Spleen (tissue), 11 donors: ENCODE data around the gene PTN. TPM values are rescaled to one million over a fixed set of nuclear protein-coding genes. Genes with fewer than 3 reads are reported as not detected.

Experiments used
- DNase-seq: peaks from one replicate; pipeline ENCODE4 v3.0.0-alpha.2; 2020
- H3K27ac ChIP-seq, 8 donors: fragments of 200-600 bp; sonication (generic) in 7 of 8; 1 replicate in 4 of 8; 2 replicates in 4 of 8; pipeline versions ENCODE4 v1.5.0 to v1.8.0; 2016 to 2021; ENCODE audit warnings: inconsistent platforms in 4 of 8, mild to moderate bottlenecking in 4 of 8, moderate library complexity in 1 of 8
- H3K27me3 ChIP-seq, 7 donors: fragments of 200-600 bp; sonication (generic) in 6 of 7; replicated peaks in 1 of 7; 1 replicate in 4 of 7; 2 replicates in 3 of 7; pipeline versions ENCODE4 v1.5.0 to v1.8.0; 2016 to 2021; ENCODE audit warnings: inconsistent platforms in 3 of 7, mild to moderate bottlenecking in 1 of 7
- H3K36me3 ChIP-seq, 6 donors: fragments of 200-600 bp; sonication (generic) in 5 of 6; 1 replicate in 4 of 6; 2 replicates in 2 of 6; pipeline versions ENCODE4 v1.5.0 to v1.8.0; 2016 to 2021; ENCODE audit warnings: inconsistent platforms in 2 of 6
- H3K4me1 ChIP-seq, 6 donors: fragments of 200-600 bp; sonication (generic) in 5 of 6; 1 replicate in 3 of 6; 2 replicates in 3 of 6; pipeline versions ENCODE4 v1.5.0 to v1.8.0; 2016 to 2021; ENCODE audit warnings: inconsistent platforms in 3 of 6
- H3K4me3 ChIP-seq, 8 donors: fragments of 200-600 bp; sonication (generic) in 7 of 8; 1 replicate in 4 of 8; 2 replicates in 4 of 8; pipeline versions ENCODE4 v1.5.0 to v1.8.0; 2016 to 2021; ENCODE audit warnings: inconsistent platforms in 4 of 8, mild to moderate bottlenecking in 4 of 8, moderate library complexity in 2 of 8
- H3K9me3 ChIP-seq, 8 donors: fragments of 200-600 bp; sonication (generic) in 7 of 8; 1 replicate in 4 of 8; 2 replicates in 4 of 8; pipeline versions ENCODE4 v1.5.0 to v1.8.0; 2016 to 2021; ENCODE audit warnings: inconsistent platforms in 4 of 8
- CTCF ChIP-seq, 11 experiments: fragments of 200-600 bp in 7 of 11; fragments of 450-650 bp in 4 of 11; sonication (generic) in 4 of 11; IDR thresholded peaks in 8 of 11; conservative IDR thresholded peaks in 3 of 11; 1 replicate in 7 of 11; 2 replicates in 4 of 11; pipeline versions ENCODE4 v1.4.0 to v1.8.0; 2016 to 2021; ENCODE audit warnings: antibody characterized with exemption in 11 of 11, inconsistent platforms in 4 of 11, mild to moderate bottlenecking in 1 of 11
- POLR2A ChIP-seq, 3 donors: fragments of 450-650 bp; IDR thresholded peaks; one replicate each; pipeline ENCODE4 v1.5.1; 2017; ENCODE audit warnings: antibody characterized with exemption in 3 of 3, mild to moderate bottlenecking in 1 of 3
- POLR2AphosphoS5 ChIP-seq, 3 donors: sonication (generic); formaldehyde crosslinking; IDR thresholded peaks; one replicate each; pipeline ENCODE4 v1.5.1; 2017; ENCODE audit warnings: antibody characterized with exemption in 3 of 3
- WGBS, 5 donors: extraction: QIAGEN DNeasy Blood & Tissue Kit in 3 of 5; methylation state at CpG; one replicate each; pipeline versions ENCODE4 v1.1.5 to v1.1.7; 2013 to 2018; 5-methylcytosine and 5-hydroxymethylcytosine counted together
- intact Hi-C: fragments of 100-400 bp; cut with DNase I; formaldehyde crosslinking; loops from one replicate; pipeline ENCODE4 v1.15.0; 2023; ENCODE audit warnings: low total_unique reads
- polyA plus RNA-seq, 3 donors: library from polyadenylated mRNA; stranded (reverse); fragments of 200-250 nt; gene quantifications; one replicate each; pipeline ENCODE4 v1.2.1, GENCODE V29; 2013
- total RNA-seq, 7 donors: library from RNA; depleted of rRNA in 3 of 7; stranded (reverse); fragments of >200 nt in 3 of 7; fragmentation: NEBNext Ultra II Directional in 4 of 7; extraction: Animal tissue kit (Norgen Biotek cat#: 25700) in 4 of 7; gene quantifications; one replicate each; pipeline versions ENCODE4 v1.1.0 to v1.2.1, GENCODE V29; 2016 to 2021
- donor health status: healthy with polysubstance abuse.
- donor health status: DM: no; HTN: no; CAD: no; lungs with moderate emphysema.
- donor health status: DM: no; HTN: no; CAD: no.
- donor health status: Bipolar disorder and iron deficiency.
- donor health status: healthy.
- donor health status: DM: no; HTN: no; CAD: no.
- donor health status: DM: yes; HTN: yes; CAD: no.

The PTN gene
- total and polyA plus RNA-seq, 10 donors, result 2.1 to 21.1 (median 6.2) TPM

GRCh38 chr7:137328373-137329120 lies 15.0 kb downstream of the PTN start:
- H3K4me3 ChIP-seq, result no peak overlapping the region
- peaks cover 0 to 10% (median 0%) of the 10 kb centered on the region in 8 donors for H3K9me3 ChIP-seq
- no peak for TF ChIP-seq POLR2A (IDR thresholded peaks at IDR 0.05)
- TF ChIP-seq POLR2AphosphoS5 (IDR thresholded peaks at IDR 0.05), result no peak
- no peak for TF ChIP-seq CTCF (IDR thresholded peaks at IDR 0.05 in 8 of 11, conservative IDR thresholded peaks at IDR 0.05 in 3 of 11)
- no peaks in the 10 kb centered on the region for H3K4me1 ChIP-seq
- intact Hi-C loops, result no loop called here
- no peaks in the 10 kb centered on the region for H3K36me3 ChIP-seq
- H3K27ac ChIP-seq, result no peak overlapping the region
- no peaks in the 10 kb centered on the region for H3K27me3 ChIP-seq
- DNase-seq, result no peak
- WGBS, 5 donors, result 46 to 71% (median 51%) methylated on average over 5 of the region's 5 CpGs

GRCh38 chr7:137325927-137326326 lies 17.6 kb downstream of the PTN start:
- TF ChIP-seq POLR2AphosphoS5 (IDR thresholded peaks at IDR 0.05) (no peak), CTCF (IDR thresholded peaks at IDR 0.05 in 8 of 11, conservative IDR thresholded peaks at IDR 0.05 in 3 of 11) (no peak), POLR2A (IDR thresholded peaks at IDR 0.05) (no peak)
- Histone ChIP-seq H3K4me1 (no peaks in the 10 kb centered on the region), H3K9me3 (peaks cover 0 to 18% (median 4%) of the 10 kb centered on the region in 8 donors), H3K4me3 (no peak overlapping the region), H3K36me3 (no peaks in the 10 kb centered on the region), H3K27me3 (no peaks in the 10 kb centered on the region), H3K27ac (no peak overlapping the region)
- 51 to 63% (median 54%) methylated on average over 2 of the region's 2 CpGs for WGBS, 5 donors
- DNase-seq, result no peak
- intact Hi-C loops, result no loop called here

- H3K4me1 ChIP-seq, result no peaks in the 10 kb centered on the region
- H3K36me3 ChIP-seq, result no peaks in the 10 kb centered on the region
- H3K27me3 ChIP-seq, result no peaks in the 10 kb centered on the region
- no peak for DNase-seq
- intact Hi-C loops, result no loop called here
- H3K9me3 ChIP-seq, result peaks cover 0 to 18% (median 4%) of the 10 kb centered on the region in 8 donors
- H3K4me3 ChIP-seq, result no peak overlapping the region
- H3K27ac ChIP-seq, result no peak overlapping the region
- TF ChIP-seq CTCF (IDR thresholded peaks at IDR 0.05 in 8 of 11, conservative IDR thresholded peaks at IDR 0.05 in 3 of 11), result no peak
Observed at GRCh38 chr7:137324796-137325696, 18.5 kb downstream of the PTN start.
